Measurements from ENCODE around the gene S100A1. TPM values are rescaled to one million over a fixed set of nuclear protein-coding genes. Genes with fewer than 3 reads are reported as not detected.

Gene S100A1
- total RNA-seq, 2 experiments from 2014 or later = not detected

DNA sequence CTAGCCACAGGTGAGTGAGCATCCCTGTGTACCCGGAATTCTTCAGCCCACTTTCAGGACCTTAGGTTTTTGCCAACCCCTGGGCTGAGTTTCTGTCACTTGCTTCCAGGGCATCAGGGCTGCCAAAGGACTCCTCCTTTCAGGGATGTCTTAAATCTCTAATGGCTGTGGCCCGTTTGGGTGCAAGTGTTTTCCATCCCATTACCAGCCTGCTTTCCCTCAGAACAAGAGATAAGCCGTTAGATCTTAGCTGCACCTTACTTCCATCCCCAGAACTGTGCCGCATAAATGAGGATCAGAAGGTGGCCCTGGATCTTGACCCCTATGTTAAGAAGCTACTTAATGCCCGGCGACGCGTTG is 30.9 kb downstream of the S100A1 start:
- Mint-ChIP-seq H3K4me3 (peak overlapping the region; percentile 97), H3K9me3 (no peaks in the 10 kb centered on the region), H3K27ac (peak overlapping the region; percentile 94), H3K36me3 (ENCODE audit: low read depth) (peaks cover 45% of the 10 kb centered on the region), H3K4me1 (ENCODE audit: low read depth) (peaks cover 16% of the 10 kb centered on the region), H3K27me3 (no peaks in the 10 kb centered on the region)
- Histone ChIP-seq H3K27me3 (ENCODE audit: control insufficient read depth in 1 of 2, insufficient read depth in 2 of 2, low read length in 2 of 2) (no peaks in the 10 kb centered on the region), H3K27ac (ENCODE audit: low read depth in 1 of 2, low read length in 2 of 2) (peak overlapping the region; percentile 76 to 84), H3K4me3 (ENCODE audit: low read length) (peak overlapping the region; percentile 79), H3K4me1 (ENCODE audit: insufficient read depth, low read length) (peaks cover 22% of the 10 kb centered on the region), H3K36me3 (ENCODE audit: insufficient read depth, low read length) (peaks cover 37% of the 10 kb centered on the region), H3K9me3 (ENCODE audit: control insufficient read depth in 1 of 2, insufficient read depth in 1 of 2, low read length in 2 of 2) (no peaks in the 10 kb centered on the region)
- POLR2A ChIA-PET = interaction anchor here (0.9 to 5.0 kb wide), 11 partner anchors 8 to 332 kb away, joined by 3 to 61 read pairs (median 5); partner anchors contain the start of genes CHTOP, ILF2, JTB and RPS27
- intact Hi-C loops (cut with DNase I, micrococcal nuclease) = loop anchor here in 1 of 2 experiments (1.0 to 5.0 kb wide), 2 partner anchors 10 to 68 kb away; partner anchors contain the start of gene INTS3
- DNase-seq (no peak), ATAC-seq (ENCODE audit: poor library complexity) (no peak)
- CTCF ChIA-PET = interaction anchor here (0.6 to 1.7 kb wide), 3 partner anchors 12 to 1599 kb away, joined by 3 read pairs; partner anchors contain the start of gene ILF2
- TF ChIP-seq, protein P1, sequence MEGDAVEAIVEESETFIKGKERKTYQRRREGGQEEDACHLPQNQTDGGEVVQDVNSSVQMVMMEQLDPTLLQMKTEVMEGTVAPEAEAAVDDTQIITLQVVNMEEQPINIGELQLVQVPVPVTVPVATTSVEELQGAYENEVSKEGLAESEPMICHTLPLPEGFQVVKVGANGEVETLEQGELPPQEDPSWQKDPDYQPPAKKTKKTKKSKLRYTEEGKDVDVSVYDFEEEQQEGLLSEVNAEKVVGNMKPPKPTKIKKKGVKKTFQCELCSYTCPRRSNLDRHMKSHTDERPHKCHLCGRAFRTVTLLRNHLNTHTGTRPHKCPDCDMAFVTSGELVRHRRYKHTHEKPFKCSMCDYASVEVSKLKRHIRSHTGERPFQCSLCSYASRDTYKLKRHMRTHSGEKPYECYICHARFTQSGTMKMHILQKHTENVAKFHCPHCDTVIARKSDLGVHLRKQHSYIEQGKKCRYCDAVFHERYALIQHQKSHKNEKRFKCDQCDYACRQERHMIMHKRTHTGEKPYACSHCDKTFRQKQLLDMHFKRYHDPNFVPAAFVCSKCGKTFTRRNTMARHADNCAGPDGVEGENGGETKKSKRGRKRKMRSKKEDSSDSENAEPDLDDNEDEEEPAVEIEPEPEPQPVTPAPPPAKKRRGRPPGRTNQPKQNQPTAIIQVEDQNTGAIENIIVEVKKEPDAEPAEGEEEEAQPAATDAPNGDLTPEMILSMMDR (IDR thresholded peaks at IDR 0.05) = no peak

DNA sequence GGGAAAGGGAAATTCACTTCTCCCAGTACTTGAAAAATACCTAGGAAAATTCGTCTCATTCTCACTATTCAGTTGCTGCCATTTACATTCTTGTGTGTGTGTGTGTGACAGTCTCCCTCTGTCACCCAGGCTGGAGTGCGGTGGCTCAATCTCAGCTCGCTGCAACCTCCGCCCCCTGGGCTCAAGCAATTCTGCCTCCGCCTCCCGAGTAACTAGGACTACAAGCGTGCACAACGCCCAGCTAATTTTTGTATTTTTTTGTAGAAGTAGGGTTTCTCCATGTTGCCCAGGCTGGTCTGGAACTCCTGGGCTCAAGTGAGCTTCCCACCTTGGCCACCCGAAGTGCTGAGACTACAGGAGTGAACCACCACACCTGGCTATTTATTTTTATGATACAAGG is 31.4 kb downstream of the S100A1 start:
- Histone ChIP-seq H3K4me1 (ENCODE audit: insufficient read depth, low read length) (peaks cover 22% of the 10 kb centered on the region), H3K36me3 (ENCODE audit: insufficient read depth, low read length) (peaks cover 42% of the 10 kb centered on the region), H3K27me3 (ENCODE audit: control insufficient read depth in 1 of 2, insufficient read depth in 2 of 2, low read length in 2 of 2) (no peaks in the 10 kb centered on the region), H3K27ac (ENCODE audit: low read depth in 1 of 2, low read length in 2 of 2) (no peak overlapping the region), H3K9me3 (ENCODE audit: control insufficient read depth in 1 of 2, insufficient read depth in 1 of 2, low read length in 2 of 2) (no peaks in the 10 kb centered on the region), H3K4me3 (ENCODE audit: low read length) (no peak overlapping the region)
- ChIA-PET CTCF (interaction anchor here (0.6 to 1.7 kb wide), 4 partner anchors 12 to 1599 kb away, joined by 3 to 4 read pairs (median 3); partner anchors contain the start of gene ILF2), POLR2A (interaction anchor here (1.1 to 5.0 kb wide), 8 partner anchors 9 to 331 kb away, joined by 3 to 61 read pairs (median 6); partner anchors contain the start of genes CHTOP, ILF2 and RPS27)
- DNase-seq (no peak), ATAC-seq (ENCODE audit: poor library complexity) (no peak)
- Mint-ChIP-seq H3K36me3 (ENCODE audit: low read depth) (peaks cover 50% of the 10 kb centered on the region), H3K27me3 (no peaks in the 10 kb centered on the region), H3K27ac (peak overlapping the region; percentile 94), H3K4me1 (ENCODE audit: low read depth) (peaks cover 16% of the 10 kb centered on the region), H3K4me3 (peak overlapping the region; percentile 97), H3K9me3 (no peaks in the 10 kb centered on the region)
- intact Hi-C loops (cut with DNase I, micrococcal nuclease) = loop anchor here in 1 of 2 experiments (1.0 to 5.0 kb wide), 2 partner anchors 10 to 68 kb away; partner anchors contain the start of gene INTS3
- TF ChIP-seq, protein P1 (IDR thresholded peaks at IDR 0.05) = no peak

DNA sequence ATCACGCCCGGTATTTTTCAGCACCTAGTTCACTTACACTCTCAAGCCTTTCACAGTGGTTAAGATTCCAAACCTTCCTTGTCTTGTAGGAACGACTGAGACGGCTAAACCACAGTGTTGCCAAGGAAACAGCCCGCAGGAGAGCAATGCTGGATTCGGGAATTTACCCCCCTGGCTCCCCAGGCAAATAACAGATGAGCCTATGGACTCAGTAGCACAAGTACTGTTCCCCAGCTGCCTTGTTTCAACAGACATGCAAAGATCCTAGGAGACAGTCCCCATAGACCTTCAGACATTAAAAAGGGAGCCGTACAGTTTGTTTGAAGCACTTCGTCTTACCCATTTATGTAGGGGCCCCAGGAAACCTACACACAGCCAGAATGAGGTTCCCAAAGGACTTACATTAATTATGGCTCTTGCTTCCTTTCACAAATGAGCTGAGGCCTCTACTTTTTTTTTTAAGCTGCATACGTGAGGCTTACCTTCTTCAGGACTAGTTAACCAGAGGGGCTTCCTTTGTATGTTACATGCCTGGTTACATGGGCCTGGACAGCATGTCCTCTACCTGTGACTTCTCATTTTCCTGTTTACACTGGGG is 33.0 kb downstream of the S100A1 start:
- Mint-ChIP-seq H3K36me3 (ENCODE audit: low read depth) (peaks cover 66% of the 10 kb centered on the region), H3K27ac (peak overlapping the region; percentile 65), H3K4me1 (ENCODE audit: low read depth) (peaks cover 16% of the 10 kb centered on the region), H3K4me3 (peak overlapping the region; percentile 51), H3K9me3 (no peaks in the 10 kb centered on the region), H3K27me3 (no peaks in the 10 kb centered on the region)
- ChIA-PET CTCF (no interaction called here), POLR2A (interaction anchor here (0.6 to 5.0 kb wide), 3 partner anchors 11 to 43 kb away, joined by 3 to 61 read pairs (median 4); partner anchors contain the start of gene CHTOP)
- H3K9me3 ChIP-seq (ENCODE audit: control insufficient read depth in 1 of 2, insufficient read depth in 1 of 2, low read length in 2 of 2) = no peaks in the 10 kb centered on the region
- TF ChIP-seq, protein P1 (IDR thresholded peaks at IDR 0.05) = no peak
- no peaks in the 10 kb centered on the region for H3K27me3 ChIP-seq (ENCODE audit: control insufficient read depth in 1 of 2, insufficient read depth in 2 of 2, low read length in 2 of 2)
- no peak overlapping the region for H3K27ac ChIP-seq (ENCODE audit: low read depth in 1 of 2, low read length in 2 of 2)
- intact Hi-C loops (cut with DNase I, micrococcal nuclease) = no loop called here
- ATAC-seq (ENCODE audit: poor library complexity) = no peak
- H3K4me1 ChIP-seq (ENCODE audit: insufficient read depth, low read length) = peaks cover 22% of the 10 kb centered on the region
- no peak for DNase-seq
- peaks cover 57% of the 10 kb centered on the region for H3K36me3 ChIP-seq (ENCODE audit: insufficient read depth, low read length)
- no peak overlapping the region for H3K4me3 ChIP-seq (ENCODE audit: low read length)

Data from CD4-positive, alpha-beta T cell (primary cell).